Fibroblast of gingiva (primary cell): ENCODE measurements around the gene HDAC4.

Experiments
- DNase-seq: peaks from one replicate; pipeline ENCODE4 v3.0.0-alpha.2; 2011; ENCODE audit warnings: low read depth

The HDAC4 gene

GRCh38 chr2:239282448-239283287 is 118.2 kb downstream of the HDAC4 start:
- DNase-seq, result no peak

- peak; percentile 73 for DNase-seq
Observed at GRCh38 chr2:239280296-239281017, 120.4 kb downstream of the HDAC4 start.

- no peak for DNase-seq
Observed at GRCh38 chr2:239279508-239280295, 121.1 kb downstream of the HDAC4 start.

GRCh38 chr2:239278941-239279365 is 121.9 kb downstream of the HDAC4 start:
- DNase-seq, result peak; percentile 85

- DNase-seq, result no peak
Observed at GRCh38 chr2:239278361-239278760, 122.5 kb downstream of the HDAC4 start.

- DNase-seq, result no peak
Observed at GRCh38 chr2:239277401-239278085, 123.3 kb downstream of the HDAC4 start.

- no peak for DNase-seq
Observed at GRCh38 chr2:239276851-239277250, 124.0 kb downstream of the HDAC4 start.

- DNase-seq, result peak; percentile 97
Observed at GRCh38 chr2:239275847-239276831, 124.7 kb downstream of the HDAC4 start.

- DNase-seq, result peak; percentile 99
Observed at GRCh38 chr2:239275044-239275685, 125.7 kb downstream of the HDAC4 start.

- peak; percentile 83 for DNase-seq
Observed at GRCh38 chr2:239274391-239275043, 126.3 kb downstream of the HDAC4 start.

- no peak for DNase-seq
Observed at GRCh38 chr2:239273280-239274234, 127.3 kb downstream of the HDAC4 start.

- DNase-seq, result no peak
Observed at GRCh38 chr2:239272626-239273025, 128.2 kb downstream of the HDAC4 start.

GRCh38 chr2:239271882-239272281 is 128.9 kb downstream of the HDAC4 start:
- DNase-seq, result peak; percentile 72

GRCh38 chr2:239271471-239271870 is 129.3 kb downstream of the HDAC4 start:
- DNase-seq, result no peak

GRCh38 chr2:239269916-239270315 is 130.9 kb downstream of the HDAC4 start:
- no peak for DNase-seq

- DNase-seq, result no peak
Observed at GRCh38 chr2:239269173-239269885, 131.5 kb downstream of the HDAC4 start.

- DNase-seq, result no peak
Observed at GRCh38 chr2:239268549-239268948, 132.3 kb downstream of the HDAC4 start.

GRCh38 chr2:239268082-239268481 is 132.7 kb downstream of the HDAC4 start:
- DNase-seq, result peak; percentile 28
